Choroid plexus epithelial cell (primary cell): ENCODE results near the gene WFS1.

ENCODE experiments used
- DNase-seq: peaks from one replicate; pipeline ENCODE4 v3.0.0-alpha.2; 2010; ENCODE audit warnings: low read depth
- H3K4me3 ChIP-seq: 2 replicates; pipeline ENCODE4 v1.5.1; 2011; ENCODE audit warnings: low read depth, mild to moderate bottlenecking, control low read depth, low read length, moderate library complexity
- CTCF ChIP-seq: conservative IDR thresholded peaks from 2 replicates; pipeline ENCODE4 v1.5.1; 2011; ENCODE audit warnings: low read depth, mild to moderate bottlenecking, control low read depth, inconsistent platforms, low read length, moderate library complexity

WFS1 gene

GRCh38 chr4:6235901-6236640 lies 33.6 kb upstream of the WFS1 start:
- no peak for TF ChIP-seq CTCF
- H3K4me3 ChIP-seq: no peak overlapping the region
- DNase-seq: peak; percentile 9

DNA sequence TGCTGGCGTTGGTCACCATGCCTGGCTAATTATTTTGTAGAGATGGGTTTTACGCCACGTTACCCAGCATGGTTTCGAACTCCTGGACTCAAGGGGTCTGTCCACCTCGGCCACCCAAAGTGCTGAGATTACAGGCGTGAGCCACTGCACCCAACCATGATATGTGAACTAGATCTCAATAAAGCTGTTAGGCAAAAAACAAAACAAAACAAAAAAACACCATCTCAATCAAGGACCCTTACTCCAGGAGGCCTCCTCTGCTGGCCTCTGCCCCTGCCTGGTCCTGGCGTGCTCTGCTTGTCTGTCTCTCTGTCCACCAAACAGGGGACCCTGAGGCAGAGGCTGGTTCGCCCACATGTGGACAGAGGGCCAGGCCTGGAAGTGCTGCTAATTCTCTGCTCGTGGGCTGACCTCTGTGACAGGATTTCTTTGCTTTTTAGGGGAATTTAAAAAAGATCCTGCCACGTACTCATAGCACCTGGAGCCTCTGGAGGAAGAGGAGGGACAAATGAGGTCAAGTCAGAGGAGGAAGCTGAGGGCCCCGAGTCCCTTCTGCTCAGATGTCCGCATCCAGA lies 32.7 kb upstream of the WFS1 start:
- TF ChIP-seq CTCF: no peak
- no peak overlapping the region for H3K4me3 ChIP-seq
- no peak for DNase-seq

DNA sequence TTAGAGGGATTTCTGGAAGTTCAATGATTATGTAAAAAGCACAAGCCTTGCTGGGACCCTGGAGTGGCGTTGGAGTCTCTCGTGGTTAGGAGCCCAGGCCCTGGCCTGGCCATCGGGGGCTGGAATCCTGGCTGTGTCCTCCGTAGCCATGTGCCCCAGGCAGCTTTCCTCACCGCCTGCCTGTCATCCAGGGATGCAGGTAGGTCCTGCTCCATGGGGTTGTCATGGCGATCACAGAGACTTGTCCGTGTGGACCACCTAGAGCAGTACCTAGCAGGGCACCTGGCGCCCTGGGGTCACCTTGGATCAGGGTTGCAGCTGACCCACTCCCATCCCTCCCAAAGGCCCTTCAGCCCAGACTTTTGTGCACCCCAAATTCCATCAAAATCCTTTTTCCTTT lies 30.2 kb upstream of the WFS1 start:
- H3K4me3 ChIP-seq: no peak overlapping the region
- DNase-seq: no peak
- no peak for TF ChIP-seq CTCF

GRCh38 chr4:6239968-6240367 lies 29.7 kb upstream of the WFS1 start:
- no peak overlapping the region for H3K4me3 ChIP-seq
- no peak for TF ChIP-seq CTCF

DNA sequence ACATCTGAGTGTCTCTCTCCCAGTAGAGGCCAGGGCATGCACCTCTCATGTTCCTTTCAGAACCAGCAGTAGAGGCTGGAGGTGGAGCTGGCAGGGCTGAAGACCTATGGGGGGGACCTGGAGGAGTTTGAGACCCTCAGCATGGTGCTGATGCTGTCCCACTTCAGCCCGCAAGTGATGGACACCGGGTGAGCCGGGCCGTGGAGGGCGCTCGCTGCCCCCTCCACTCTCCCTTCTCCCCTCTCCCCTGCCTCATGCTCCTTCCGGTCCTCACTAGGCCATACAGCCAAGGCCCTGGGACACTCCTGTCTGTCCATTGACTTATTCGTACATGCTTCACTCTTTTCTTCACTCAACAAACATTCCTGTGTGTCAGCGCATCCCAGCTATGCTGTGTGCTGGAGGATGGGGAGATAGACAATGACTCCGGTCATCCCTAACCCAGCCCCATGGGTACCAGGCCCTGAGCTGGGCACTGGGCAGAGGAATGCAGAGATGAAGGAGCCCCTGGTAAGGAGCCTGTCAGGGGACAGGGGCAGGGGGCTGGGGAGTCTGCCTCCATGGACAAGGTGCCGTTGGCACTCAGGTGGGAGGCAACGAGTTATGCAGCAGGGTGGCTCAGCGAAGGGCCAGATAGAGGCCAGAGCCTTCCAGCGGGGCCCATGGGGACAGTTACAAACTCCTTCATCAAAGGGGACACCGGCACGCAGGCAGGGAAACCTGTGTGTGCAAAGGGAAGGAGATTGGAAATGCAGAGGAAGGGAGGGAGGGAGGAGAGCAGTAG lies 28.4 kb upstream of the WFS1 start:
- H3K4me3 ChIP-seq: no peak overlapping the region
- TF ChIP-seq CTCF: no peak
- no peak for DNase-seq

More at GRCh38 chr4:6239968-6240367, 29.7 kb upstream of the WFS1 start:
- DNase-seq: no peak

- no peak for DNase-seq
- H3K4me3 ChIP-seq: no peak overlapping the region
- no peak for TF ChIP-seq CTCF
Measured at GRCh38 chr4:6242271-6243029, 27.2 kb upstream of the WFS1 start.
